ENCODE measurements around the gene TUBB6.

DNA sequence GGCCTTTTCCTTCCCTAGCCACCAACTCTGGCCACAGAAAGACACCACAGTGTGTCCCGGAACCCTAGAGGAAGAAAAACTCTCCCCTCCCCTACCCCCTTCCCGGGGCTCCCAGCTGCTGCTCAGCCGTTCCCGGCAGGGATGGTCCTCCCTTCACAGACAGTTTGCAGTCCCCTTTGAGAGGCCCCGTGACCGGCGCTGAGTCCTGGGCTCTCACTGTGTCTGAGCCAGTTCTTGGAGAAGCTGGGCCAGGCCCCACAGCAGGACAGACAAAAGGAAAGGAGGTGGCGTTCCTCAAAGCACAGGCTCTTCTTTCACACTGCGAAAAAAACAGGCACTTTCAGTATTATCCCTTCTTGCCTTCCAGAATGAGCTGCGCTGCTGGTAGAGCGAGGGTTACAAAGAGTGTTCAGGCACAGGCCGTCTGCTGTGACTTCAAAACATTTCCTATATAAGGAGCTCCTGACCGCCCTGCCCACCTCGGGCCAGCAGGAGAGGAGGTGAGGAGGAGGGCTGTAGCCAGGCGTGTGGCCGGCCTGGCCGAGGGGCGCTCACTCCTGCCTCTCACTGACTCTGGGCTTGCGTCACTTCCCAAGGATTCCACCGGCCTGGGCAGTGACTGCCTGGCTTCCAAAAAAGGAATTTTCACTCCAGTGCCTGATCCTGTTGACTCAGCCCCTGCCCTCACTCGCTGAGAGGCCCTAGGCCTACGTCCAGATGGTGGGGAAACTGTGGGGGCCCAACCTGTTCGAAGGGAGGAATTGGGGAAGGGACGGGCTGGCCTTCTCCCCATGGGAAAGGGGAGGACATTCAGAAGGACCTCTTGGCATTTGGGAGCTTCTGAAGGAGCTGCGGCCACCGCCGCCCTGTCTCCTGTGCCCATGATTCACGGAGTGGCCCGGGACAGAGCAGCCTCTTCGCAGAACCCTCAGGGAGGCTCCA is 29.0 kb upstream of the TUBB6 start:
- no peak for TF ChIP-seq CTCF (IDR thresholded peaks at IDR 0.05; ENCODE audit: low read depth, low read length)
- no peak for TF ChIP-seq MAX (IDR thresholded peaks at IDR 0.05; ENCODE audit: low read depth, low read length)
